ENCODE results near the gene CFB. TPM values are rescaled to one million over a fixed set of nuclear protein-coding genes. Genes with fewer than 3 reads are reported as not detected.
"Not testable (repeated sequence)": the region's sequence is repeated elsewhere in the genome, so short reads cannot be mapped to it uniquely, and the experiment has no call there.

Gene CFB
- total RNA-seq, 3 donors from 2014 or later: 34.5 to 178 (median 40.4) TPM

DNA sequence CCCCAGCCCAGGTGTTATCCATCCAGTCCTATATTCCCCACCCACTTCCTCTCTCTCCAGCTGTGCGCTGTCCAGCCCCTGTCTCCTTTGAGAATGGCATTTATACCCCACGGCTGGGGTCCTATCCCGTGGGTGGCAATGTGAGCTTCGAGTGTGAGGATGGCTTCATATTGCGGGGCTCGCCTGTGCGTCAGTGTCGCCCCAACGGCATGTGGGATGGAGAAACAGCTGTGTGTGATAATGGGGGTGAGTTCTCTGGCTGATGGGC lies 17.3 kb upstream of the CFB start:
- DNase-seq: no peak
- Histone ChIP-seq H3K4me3 (no peak overlapping the region), H3K4me1 (ENCODE audit: low read depth) (no peaks in the 10 kb centered on the region), H3K9me3 (no peaks in the 10 kb centered on the region), H3K36me3 (ENCODE audit: low read depth) (no peaks in the 10 kb centered on the region)
- TF ChIP-seq, protein P1, sequence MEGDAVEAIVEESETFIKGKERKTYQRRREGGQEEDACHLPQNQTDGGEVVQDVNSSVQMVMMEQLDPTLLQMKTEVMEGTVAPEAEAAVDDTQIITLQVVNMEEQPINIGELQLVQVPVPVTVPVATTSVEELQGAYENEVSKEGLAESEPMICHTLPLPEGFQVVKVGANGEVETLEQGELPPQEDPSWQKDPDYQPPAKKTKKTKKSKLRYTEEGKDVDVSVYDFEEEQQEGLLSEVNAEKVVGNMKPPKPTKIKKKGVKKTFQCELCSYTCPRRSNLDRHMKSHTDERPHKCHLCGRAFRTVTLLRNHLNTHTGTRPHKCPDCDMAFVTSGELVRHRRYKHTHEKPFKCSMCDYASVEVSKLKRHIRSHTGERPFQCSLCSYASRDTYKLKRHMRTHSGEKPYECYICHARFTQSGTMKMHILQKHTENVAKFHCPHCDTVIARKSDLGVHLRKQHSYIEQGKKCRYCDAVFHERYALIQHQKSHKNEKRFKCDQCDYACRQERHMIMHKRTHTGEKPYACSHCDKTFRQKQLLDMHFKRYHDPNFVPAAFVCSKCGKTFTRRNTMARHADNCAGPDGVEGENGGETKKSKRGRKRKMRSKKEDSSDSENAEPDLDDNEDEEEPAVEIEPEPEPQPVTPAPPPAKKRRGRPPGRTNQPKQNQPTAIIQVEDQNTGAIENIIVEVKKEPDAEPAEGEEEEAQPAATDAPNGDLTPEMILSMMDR (IDR thresholded peaks at IDR 0.05): no peak
- intact Hi-C loops (cut with DNase I, micrococcal nuclease): no loop called here
- no peak for ATAC-seq

DNA sequence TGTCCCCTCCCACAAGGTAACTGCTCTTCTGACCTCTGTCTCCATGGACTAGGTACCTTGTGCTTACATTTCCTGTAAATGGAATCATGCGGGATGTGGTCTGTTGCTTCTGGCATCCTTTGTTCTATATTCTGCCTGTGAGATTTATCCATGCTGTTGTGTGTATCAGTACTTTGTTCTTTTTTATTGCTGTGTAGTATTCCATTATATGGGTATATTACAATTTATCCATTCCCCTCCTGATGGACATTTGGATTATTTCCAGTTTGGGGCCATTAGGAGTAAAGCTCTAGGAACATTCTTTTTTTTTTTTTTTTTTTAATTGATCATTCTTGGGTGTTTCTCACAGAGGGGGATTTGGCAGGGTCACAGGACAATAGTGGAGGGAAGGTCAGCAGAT lies 14.9 kb upstream of the CFB start:
- intact Hi-C loops (cut with DNase I, micrococcal nuclease): no loop called here
- no peak overlapping the region for H3K4me3 ChIP-seq
- no peaks in the 10 kb centered on the region for H3K36me3 ChIP-seq (ENCODE audit: low read depth)
- DNase-seq (no peak), ATAC-seq (no peak)
- H3K4me1 ChIP-seq (ENCODE audit: low read depth): no peaks in the 10 kb centered on the region
- no peaks in the 10 kb centered on the region for H3K9me3 ChIP-seq
- TF ChIP-seq, protein P1 (IDR thresholded peaks at IDR 0.05): no peak

DNA sequence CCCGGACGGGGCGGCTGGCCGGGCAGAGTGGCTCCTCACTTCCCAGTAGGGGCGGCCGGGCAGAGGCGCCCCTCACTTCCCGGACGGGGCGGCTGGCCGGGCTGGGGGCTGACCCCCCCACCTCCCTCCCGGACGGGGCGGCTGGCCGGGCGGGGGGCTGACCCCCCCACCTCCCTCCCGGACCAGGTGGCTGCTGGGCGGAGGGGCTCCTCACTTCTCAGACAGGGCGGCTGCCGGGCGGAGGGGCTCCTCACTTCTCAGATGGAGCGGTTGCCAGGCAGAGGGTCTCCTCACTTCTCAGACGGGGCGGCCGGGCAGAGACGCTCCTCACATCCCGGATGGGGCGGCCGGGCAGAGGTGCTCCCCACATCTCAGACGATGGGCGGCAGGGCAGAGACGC lies 13.8 kb upstream of the CFB start:
- intact Hi-C loops (cut with DNase I, micrococcal nuclease); H3K4me1 ChIP-seq (ENCODE audit: low read depth); ATAC-seq: not testable (repeated sequence)

DNA sequence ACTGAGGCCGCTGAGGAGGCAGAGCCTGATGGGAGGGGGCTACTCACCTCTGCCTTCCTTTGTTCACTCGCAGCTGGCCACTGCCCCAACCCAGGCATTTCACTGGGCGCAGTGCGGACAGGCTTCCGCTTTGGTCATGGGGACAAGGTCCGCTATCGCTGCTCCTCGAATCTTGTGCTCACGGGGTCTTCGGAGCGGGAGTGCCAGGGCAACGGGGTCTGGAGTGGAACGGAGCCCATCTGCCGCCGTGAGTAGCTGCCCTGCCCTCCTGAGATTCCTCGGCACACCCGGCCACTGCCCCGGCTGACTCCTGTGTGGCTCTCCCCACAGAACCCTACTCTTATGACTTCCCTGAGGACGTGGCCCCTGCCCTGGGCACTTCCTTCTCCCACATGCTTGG lies 12.4 kb upstream of the CFB start:
- ATAC-seq (no peak), DNase-seq (no peak)
- H3K4me1 ChIP-seq (ENCODE audit: low read depth): no peaks in the 10 kb centered on the region
- intact Hi-C loops (cut with DNase I, micrococcal nuclease): no loop called here
- TF ChIP-seq, protein P1 (IDR thresholded peaks at IDR 0.05): no peak
- H3K36me3 ChIP-seq (ENCODE audit: low read depth): no peaks in the 10 kb centered on the region
- no peak overlapping the region for H3K4me3 ChIP-seq
- no peaks in the 10 kb centered on the region for H3K9me3 ChIP-seq

More for the DNA sequence above, 13.8 kb upstream of the CFB start:
- not testable (repeated sequence) for H3K9me3 ChIP-seq; H3K4me3 ChIP-seq; DNase-seq; H3K36me3 ChIP-seq (ENCODE audit: low read depth)

DNA sequence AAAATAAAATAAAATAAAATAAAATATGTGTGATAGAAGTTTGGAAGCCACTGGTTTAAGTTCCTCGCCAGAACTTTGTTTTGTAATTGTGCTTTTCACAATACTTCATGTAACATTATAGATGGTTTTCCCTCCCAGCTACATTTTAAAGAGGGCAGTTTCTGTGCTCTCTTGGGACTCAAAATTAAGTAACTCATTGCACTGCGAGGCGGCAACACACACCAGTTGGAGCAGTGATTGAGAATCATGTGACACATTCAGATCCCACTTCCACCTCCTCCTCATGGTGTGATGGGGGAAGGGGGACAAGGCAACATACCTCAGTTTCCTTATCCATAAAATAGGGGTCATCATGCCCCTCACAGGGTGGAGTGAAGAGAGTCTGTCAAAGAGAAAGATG lies 10.9 kb upstream of the CFB start:
- ATAC-seq (no peak), DNase-seq (no peak)
- intact Hi-C loops (cut with DNase I, micrococcal nuclease): no loop called here
- Histone ChIP-seq H3K4me1 (ENCODE audit: low read depth) (no peaks in the 10 kb centered on the region), H3K36me3 (ENCODE audit: low read depth) (no peaks in the 10 kb centered on the region), H3K9me3 (no peaks in the 10 kb centered on the region), H3K4me3 (no peak overlapping the region)
- TF ChIP-seq, protein P1 (IDR thresholded peaks at IDR 0.05): no peak

DNA sequence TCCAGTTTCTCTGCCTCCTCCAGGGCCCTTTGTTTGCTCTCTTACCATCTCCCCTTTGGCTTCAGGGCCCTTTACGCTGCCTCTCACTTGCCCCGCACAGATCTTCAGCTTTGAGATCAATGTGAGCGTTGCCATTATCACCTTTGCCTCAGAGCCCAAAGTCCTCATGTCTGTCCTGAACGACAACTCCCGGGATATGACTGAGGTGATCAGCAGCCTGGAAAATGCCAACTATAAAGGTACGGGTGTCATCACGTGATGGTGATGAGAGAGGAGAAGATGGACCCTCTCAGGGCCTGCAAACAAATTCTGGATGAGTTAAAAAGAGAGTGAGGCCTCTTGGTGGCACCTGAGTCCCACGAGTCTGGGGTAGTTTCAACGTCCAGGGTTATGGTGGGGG lies 10.1 kb upstream of the CFB start:
- H3K36me3 ChIP-seq (ENCODE audit: low read depth): no peaks in the 10 kb centered on the region
- ATAC-seq: no peak
- no peaks in the 10 kb centered on the region for H3K9me3 ChIP-seq
- DNase-seq: no peak
- intact Hi-C loops (cut with DNase I, micrococcal nuclease): no loop called here
- H3K4me3 ChIP-seq: no peak overlapping the region
- TF ChIP-seq, protein P1 (IDR thresholded peaks at IDR 0.05): no peak
- no peaks in the 10 kb centered on the region for H3K4me1 ChIP-seq (ENCODE audit: low read depth)
